Measurements from ENCODE around the gene PTPRR. TPM values are rescaled to one million over a fixed set of nuclear protein-coding genes. Genes with fewer than 3 reads are reported as not detected.

The PTPRR gene
- total RNA-seq, 1 experiment from 2014 or later, result 1.3 TPM

- Histone ChIP-seq H3K4me3 (ENCODE audit: low read depth, low read length) (no peak overlapping the region), H3K4me1 (no peaks in the 10 kb centered on the region), H3K36me3 (ENCODE audit: control insufficient read depth, insufficient read depth, low read length) (no peaks in the 10 kb centered on the region), H3K27me3 (replicated peaks; ENCODE audit: control insufficient read depth, insufficient read depth, low read length) (no peaks in the 10 kb centered on the region), H3K9me3 (no peaks in the 10 kb centered on the region)
- BruUV-seq (replicated peaks), result no TSS peak
- no peaks in the 10 kb centered on the region for H3K4me1 Mint-ChIP-seq (ENCODE audit: low read depth, unreplicated experiment)
- intact Hi-C loops (cut with micrococcal nuclease; ENCODE audit: unreplicated experiment), result no loop called here
- no peaks in the 10 kb centered on the region for H3K36me3 Mint-ChIP-seq (ENCODE audit: insufficient read depth, unreplicated experiment)
- POLR2A ChIA-PET, result no interaction called here
- no peak overlapping the region for H3K27ac Mint-ChIP-seq (ENCODE audit: unreplicated experiment)
- H3K9me3 Mint-ChIP-seq (ENCODE audit: unreplicated experiment), result no peaks in the 10 kb centered on the region
- TF ChIP-seq CTCF (IDR thresholded peaks at IDR 0.05; ENCODE audit: insufficient read depth in 1 of 2, low read depth in 1 of 2, low read length in 1 of 2, severe bottlenecking in 1 of 2, unreplicated experiment in 1 of 2), result no peak
- no peaks in the 10 kb centered on the region for H3K27me3 Mint-ChIP-seq (ENCODE audit: insufficient read depth, unreplicated experiment)
- DNase-seq, result no peak
- no peak overlapping the region for H3K4me3 Mint-ChIP-seq (ENCODE audit: unreplicated experiment)
- CTCF ChIA-PET, result no interaction called here
Measured at GRCh38 chr12:70660002-70660604, 260.4 kb downstream of the PTPRR start.

DNA sequence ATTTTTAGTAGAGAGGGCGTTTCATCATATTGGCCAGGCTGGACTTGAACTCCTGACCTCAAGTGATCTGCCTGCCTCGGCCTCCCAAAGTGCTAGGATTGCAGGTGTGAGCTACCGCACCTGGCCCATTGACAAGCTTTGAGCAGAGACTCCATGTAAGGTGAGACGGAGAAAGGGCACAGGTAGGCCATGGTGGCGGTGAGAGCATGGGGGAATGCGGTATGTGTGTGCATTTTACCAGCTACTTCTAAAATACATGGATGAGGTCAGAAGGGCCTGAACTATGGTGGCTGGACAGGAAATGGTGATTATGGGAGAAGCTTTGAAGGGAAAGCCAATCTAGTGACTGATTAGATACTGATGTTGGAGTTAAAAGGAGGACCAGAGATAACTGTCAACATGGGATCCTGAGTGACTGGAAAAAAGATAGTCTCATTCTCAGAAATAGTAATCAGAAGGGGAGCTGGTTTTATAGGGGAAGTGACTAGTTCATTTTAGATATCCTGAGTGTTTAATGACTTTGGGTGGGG lies 261.4 kb downstream of the PTPRR start:
- H3K27ac Mint-ChIP-seq (ENCODE audit: unreplicated experiment), result no peak overlapping the region

GRCh38 chr12:70657616-70658286 lies 262.8 kb downstream of the PTPRR start:
- no peak overlapping the region for H3K4me3 Mint-ChIP-seq (ENCODE audit: unreplicated experiment)
- CTCF ChIA-PET, result no interaction called here
- H3K36me3 Mint-ChIP-seq (ENCODE audit: insufficient read depth, unreplicated experiment), result no peaks in the 10 kb centered on the region
- POLR2A ChIA-PET, result no interaction called here
- Histone ChIP-seq H3K9me3 (no peaks in the 10 kb centered on the region), H3K4me1 (no peaks in the 10 kb centered on the region), H3K36me3 (ENCODE audit: control insufficient read depth, insufficient read depth, low read length) (no peaks in the 10 kb centered on the region), H3K27me3 (replicated peaks; ENCODE audit: control insufficient read depth, insufficient read depth, low read length) (no peaks in the 10 kb centered on the region; the same call in 1 of the 2 replicates), H3K4me3 (ENCODE audit: low read depth, low read length) (no peak overlapping the region)
- no peaks in the 10 kb centered on the region for H3K27me3 Mint-ChIP-seq (ENCODE audit: insufficient read depth, unreplicated experiment)
- DNase-seq, result no peak
- no peak overlapping the region for H3K27ac Mint-ChIP-seq (ENCODE audit: unreplicated experiment)
- no peaks in the 10 kb centered on the region for H3K4me1 Mint-ChIP-seq (ENCODE audit: low read depth, unreplicated experiment)
- no peak for TF ChIP-seq CTCF (IDR thresholded peaks at IDR 0.05; ENCODE audit: insufficient read depth in 1 of 2, low read depth in 1 of 2, low read length in 1 of 2, severe bottlenecking in 1 of 2, unreplicated experiment in 1 of 2)
- intact Hi-C loops (cut with micrococcal nuclease; ENCODE audit: unreplicated experiment), result no loop called here
- no peaks in the 10 kb centered on the region for H3K9me3 Mint-ChIP-seq (ENCODE audit: unreplicated experiment)
- BruUV-seq (replicated peaks), result no TSS peak

More for the DNA sequence above, 261.4 kb downstream of the PTPRR start:
- no peak for DNase-seq
- H3K9me3 ChIP-seq, result no peaks in the 10 kb centered on the region
- no peak overlapping the region for H3K4me3 Mint-ChIP-seq (ENCODE audit: unreplicated experiment)
- no peaks in the 10 kb centered on the region for H3K4me1 ChIP-seq
- ChIA-PET POLR2A (no interaction called here), CTCF (no interaction called here)
- no peaks in the 10 kb centered on the region for H3K36me3 Mint-ChIP-seq (ENCODE audit: insufficient read depth, unreplicated experiment)
- H3K9me3 Mint-ChIP-seq (ENCODE audit: unreplicated experiment), result no peaks in the 10 kb centered on the region
- H3K36me3 ChIP-seq (ENCODE audit: control insufficient read depth, insufficient read depth, low read length), result no peaks in the 10 kb centered on the region
- TF ChIP-seq CTCF (IDR thresholded peaks at IDR 0.05; ENCODE audit: insufficient read depth in 1 of 2, low read depth in 1 of 2, low read length in 1 of 2, severe bottlenecking in 1 of 2, unreplicated experiment in 1 of 2), result no peak
- no peak overlapping the region for H3K4me3 ChIP-seq (ENCODE audit: low read depth, low read length)
- no peaks in the 10 kb centered on the region for H3K27me3 Mint-ChIP-seq (ENCODE audit: insufficient read depth, unreplicated experiment)
- no peaks in the 10 kb centered on the region for H3K27me3 ChIP-seq (replicated peaks; ENCODE audit: control insufficient read depth, insufficient read depth, low read length)
- intact Hi-C loops (cut with micrococcal nuclease; ENCODE audit: unreplicated experiment), result no loop called here
- BruUV-seq (replicated peaks), result no TSS peak
- no peaks in the 10 kb centered on the region for H3K4me1 Mint-ChIP-seq (ENCODE audit: low read depth, unreplicated experiment)
